ENCODE data around the gene LHFPL3.

Gene LHFPL3

DNA sequence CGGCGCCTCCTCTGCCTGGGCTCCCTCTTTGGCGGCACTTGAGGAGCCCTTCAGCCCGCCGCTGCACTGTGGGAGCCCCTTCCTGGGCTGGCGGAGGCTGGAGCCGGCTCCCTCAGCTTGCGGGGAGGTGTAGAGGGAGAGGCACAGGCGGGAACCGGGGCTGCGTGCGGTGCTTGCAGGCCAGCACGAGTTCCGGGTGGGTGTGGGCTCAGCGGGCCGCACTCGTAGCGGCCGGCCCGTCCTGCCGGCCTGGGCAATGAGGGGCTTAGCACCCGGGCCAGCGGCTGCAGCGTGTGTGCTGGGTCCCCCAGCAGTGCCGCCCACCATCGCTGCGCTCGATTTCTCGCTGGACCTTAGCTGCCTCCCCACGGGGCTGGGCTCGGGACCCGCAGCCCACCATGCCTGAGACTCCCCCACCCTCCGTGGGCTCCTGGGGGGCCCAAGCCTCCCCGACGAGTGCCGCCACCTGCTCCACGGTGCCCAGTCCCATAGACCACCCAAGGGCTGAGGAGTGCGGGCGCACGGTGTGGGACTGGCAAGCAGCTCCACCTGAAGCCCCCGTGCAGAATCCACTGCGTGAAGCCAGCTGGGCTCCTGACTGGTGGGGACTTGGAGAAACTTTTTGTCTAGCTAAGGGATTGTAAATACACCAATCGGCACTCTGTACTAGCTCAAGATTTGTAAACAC is 611.8 kb downstream of the LHFPL3 start:
- no peak for DNase-seq

DNA sequence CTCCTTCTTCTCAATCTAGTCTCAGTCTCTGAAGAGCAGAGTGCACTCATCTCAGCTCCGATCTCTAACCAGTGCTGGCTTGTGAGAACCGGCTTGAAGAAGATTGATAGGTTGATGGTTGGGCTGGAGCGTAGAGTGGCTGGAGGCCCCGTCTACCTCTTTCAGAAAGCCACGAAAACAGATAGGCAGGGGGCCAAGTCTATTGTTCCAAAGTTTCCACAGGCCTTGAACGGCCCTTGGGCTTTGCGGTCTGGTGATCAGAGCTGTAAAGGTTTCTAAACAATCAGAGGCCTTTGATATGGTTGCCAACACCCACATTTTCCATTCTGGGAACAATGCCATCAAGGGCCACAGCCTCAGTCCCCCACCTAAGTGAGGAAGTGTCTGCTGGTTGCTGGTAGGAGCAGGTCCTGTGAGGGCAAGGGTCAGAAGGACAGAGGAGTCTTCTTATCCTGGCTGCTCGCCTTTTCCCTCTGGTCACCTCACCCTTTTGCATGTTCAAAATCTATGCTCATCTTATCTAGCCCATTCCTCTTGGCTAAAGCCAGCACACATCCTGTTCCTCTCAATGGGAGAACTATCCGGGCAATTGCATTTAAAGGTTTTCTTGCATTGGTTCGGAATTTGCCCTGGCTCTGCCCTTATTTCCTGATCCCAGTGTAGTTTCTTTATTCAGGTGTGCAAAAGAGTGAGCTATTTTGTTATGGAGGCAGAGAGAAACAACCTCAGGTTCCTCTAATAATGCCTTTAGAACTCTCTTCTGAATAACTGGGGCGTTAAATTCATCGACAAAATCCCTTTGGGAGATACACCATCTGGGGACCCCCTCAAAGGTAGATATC is 615.3 kb downstream of the LHFPL3 start:
- DNase-seq: peak; percentile 97

DNA sequence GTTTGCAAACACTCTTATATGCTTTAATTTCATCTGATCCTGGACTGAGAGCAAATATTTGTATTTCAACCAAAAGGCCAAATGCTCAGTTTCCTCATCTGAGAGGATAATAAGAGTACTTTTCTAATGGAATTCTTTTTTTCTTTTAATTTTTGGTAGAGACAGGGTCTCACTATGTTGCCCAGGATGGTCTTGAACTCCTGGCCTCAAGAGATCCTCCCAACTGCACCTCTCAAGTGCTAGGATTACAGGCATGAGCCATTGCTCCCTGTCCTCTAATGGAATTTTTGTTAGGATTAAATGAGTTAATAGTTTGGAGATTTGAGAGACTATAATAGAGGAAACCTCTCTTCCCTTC is 617.2 kb downstream of the LHFPL3 start:
- DNase-seq: no peak

DNA sequence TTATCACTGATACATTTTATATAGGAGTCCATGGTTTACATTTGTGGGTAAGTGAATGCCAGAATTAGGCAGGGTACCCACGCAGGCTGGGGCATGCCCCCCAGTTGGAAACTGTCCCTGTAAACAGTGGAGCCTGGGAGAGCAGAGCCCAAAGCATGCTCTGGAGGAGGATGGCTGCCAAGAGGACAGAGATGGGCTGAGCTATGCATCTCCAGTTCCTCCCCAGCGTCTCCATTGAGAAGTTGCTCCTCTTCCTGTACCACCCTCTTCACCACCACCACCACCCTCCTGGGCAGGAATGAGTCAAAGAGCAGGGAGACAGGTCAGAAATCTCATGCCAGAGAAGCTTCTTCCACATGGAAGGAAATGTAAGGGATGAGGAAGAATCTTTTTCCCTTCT is 617.9 kb downstream of the LHFPL3 start:
- DNase-seq: no peak

DNA sequence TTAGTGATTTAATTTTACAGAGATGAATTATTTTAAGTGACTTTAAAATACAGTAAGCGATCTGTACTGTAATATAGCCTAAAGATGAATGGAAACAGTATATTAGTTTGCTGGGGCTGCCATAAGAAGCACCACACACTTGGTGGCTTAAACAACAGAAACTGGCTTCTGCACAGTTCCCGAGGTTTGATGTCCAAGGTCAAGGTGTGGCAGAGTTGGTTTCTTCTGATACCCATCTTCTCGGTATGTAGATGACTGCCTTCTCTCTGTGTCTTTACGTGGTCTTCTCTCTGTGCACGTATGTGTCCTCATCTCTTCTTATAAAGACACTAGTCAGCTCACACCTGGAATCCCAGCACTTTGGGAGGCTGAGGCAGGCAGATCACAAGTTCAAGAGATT is 621.6 kb downstream of the LHFPL3 start:
- DNase-seq: no peak

DNA sequence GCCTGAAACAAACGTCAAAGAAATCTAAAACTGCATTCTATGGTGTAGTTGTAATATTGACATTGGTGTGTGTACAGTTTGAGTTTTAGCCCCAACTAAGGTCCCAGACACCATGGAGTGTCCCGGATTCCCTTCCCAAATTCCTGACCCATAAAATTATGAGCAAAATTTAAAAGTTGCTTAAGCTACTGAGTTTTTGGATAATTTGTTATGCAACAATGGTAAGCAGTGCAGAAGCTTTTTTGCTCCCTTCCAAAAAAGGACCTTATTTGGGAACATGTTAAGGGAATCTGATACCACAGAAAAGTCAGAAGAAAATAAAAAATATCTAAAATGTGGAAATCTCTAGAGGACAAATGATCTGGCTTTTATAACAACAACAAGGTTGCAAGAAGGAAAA is 622.4 kb downstream of the LHFPL3 start:
- DNase-seq: no peak

DNA sequence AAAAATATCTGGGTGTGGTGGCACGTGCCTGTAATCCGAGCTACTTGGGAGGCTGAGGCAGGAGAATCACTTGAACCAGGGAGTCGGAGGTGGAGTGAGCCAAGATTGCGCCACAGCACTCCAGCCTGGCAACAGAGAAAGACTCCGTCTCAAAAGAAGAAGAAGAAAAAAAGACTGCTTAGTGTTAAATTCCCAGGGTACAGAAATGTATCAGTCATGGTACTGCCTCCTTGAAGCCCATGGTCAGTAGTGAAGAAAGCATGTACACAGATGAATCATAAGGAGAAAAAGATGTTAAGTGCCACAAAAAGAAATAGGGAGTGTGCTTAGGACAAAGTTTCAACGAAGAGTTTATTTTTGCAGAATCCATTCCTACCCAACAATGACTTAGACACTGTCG is 623.1 kb downstream of the LHFPL3 start:
- DNase-seq: no peak

DNA sequence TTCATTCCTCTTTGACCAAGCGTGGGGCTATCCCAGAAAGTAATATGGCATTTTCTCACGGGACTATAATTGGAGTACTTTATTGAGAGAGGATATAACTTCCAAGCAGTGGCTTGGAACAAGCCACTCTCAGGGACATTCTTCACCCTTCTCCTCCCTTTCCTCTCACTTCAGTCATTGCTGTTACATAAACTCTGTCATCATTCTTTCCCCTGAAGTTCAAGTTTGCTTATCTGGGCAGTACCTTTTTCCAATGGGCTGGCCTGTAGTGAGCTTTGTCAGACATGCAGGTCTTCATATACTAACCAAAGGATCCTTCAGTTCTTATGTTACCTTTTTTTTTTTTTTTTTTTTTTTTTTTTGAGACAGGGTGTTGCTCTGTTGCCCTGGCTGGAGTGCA is 626.9 kb downstream of the LHFPL3 start:
- DNase-seq: no peak
